ENCODE measurements around the gene CAPN10. TPM values are rescaled to one million over a fixed set of nuclear protein-coding genes. Genes with fewer than 3 reads are reported as not detected.

The CAPN10 gene
- total RNA-seq, 1 experiment from 2014 or later, result 47.4 TPM

- peaks cover 2% of the 10 kb centered on the region; the same call in 1 of the 2 replicates for H3K4me1 ChIP-seq (ENCODE audit: insufficient read depth, low read length)
- no peak overlapping the region for H3K4me2 ChIP-seq (ENCODE audit: insufficient read depth, insufficient read length, low read length)
- H3K18ac ChIP-seq (ENCODE audit: insufficient read length, low read depth, low read length), result no peak overlapping the region
- no peak overlapping the region for H3K27ac ChIP-seq (ENCODE audit: insufficient read length, low read depth, low read length)
- H2AFZ ChIP-seq (ENCODE audit: low read length), result no peak overlapping the region
- no peak overlapping the region for H2BK12ac ChIP-seq (ENCODE audit: insufficient read length, low read depth, low read length)
- no peaks in the 10 kb centered on the region for H4K20me1 ChIP-seq (ENCODE audit: control insufficient read depth, insufficient read depth, insufficient read length)
- no peak overlapping the region for H3K9ac ChIP-seq (ENCODE audit: extremely low read depth, insufficient read length, low read length)
- Mint-ChIP-seq H3K27ac (no peak overlapping the region), H3K9me3 (no peaks in the 10 kb centered on the region), H3K4me1 (peaks cover 32 to 34% of the 10 kb centered on the region in 2 experiments), H3K36me3 (ENCODE audit: insufficient read depth in 1 of 3, low read depth in 3 of 3) (peaks cover 0 to 13% (median 2%) of the 10 kb centered on the region in 3 experiments; a peak in 3 of 7 replicates), H3K4me3 (no peak overlapping the region; a peak in 1 of 5 replicates), H3K27me3 (ENCODE audit: low read depth) (peaks cover 27% of the 10 kb centered on the region)
- no peak overlapping the region for H3K4ac ChIP-seq (ENCODE audit: low read depth, low read length)
- WGBS (ENCODE audit: extremely low coverage, insufficient read length, low lambda C conversion rate), result no CpG with 5 or more reads among the region's 10 CpGs
- no peaks in the 10 kb centered on the region for H3K79me1 ChIP-seq (ENCODE audit: insufficient read depth, low read depth, low read length, poor library complexity, severe bottlenecking)
- TF ChIP-seq CTCF (conservative IDR thresholded peaks at IDR 0.05), result peak; percentile 28; the same call in 2 of the 3 replicates
- no peak overlapping the region for H2BK120ac ChIP-seq (ENCODE audit: low read depth, low read length, poor library complexity, severe bottlenecking)
- H4K91ac ChIP-seq (ENCODE audit: insufficient read length, low read depth, low read length), result no peak overlapping the region
- peak; percentile 16 for DNase-seq
- H2BK5ac ChIP-seq (ENCODE audit: insufficient read length, low read length), result no peak overlapping the region
- no peak overlapping the region for H3T11ph ChIP-seq (ENCODE audit: low read length)
- no peak overlapping the region for H4K5ac ChIP-seq (ENCODE audit: insufficient read length, low read depth, low read length)
- no peak overlapping the region for H3K56ac ChIP-seq (ENCODE audit: insufficient read length, low read depth, low read length)
- peaks cover 14% of the 10 kb centered on the region for H3K23me2 ChIP-seq (ENCODE audit: insufficient read length, low read depth, low read length, poor library complexity, severe bottlenecking)
- no peak overlapping the region for H2BK20ac ChIP-seq (ENCODE audit: low read depth, low read length, poor library complexity, severe bottlenecking)
- H3K14ac ChIP-seq (ENCODE audit: insufficient read depth, low read length), result no peak overlapping the region
- H3K27me3 ChIP-seq (ENCODE audit: insufficient read depth, low read length), result peaks cover 20% of the 10 kb centered on the region
- H3K23ac ChIP-seq (ENCODE audit: insufficient read length, low read depth, low read length), result no peak overlapping the region
- H3K9me3 ChIP-seq (ENCODE audit: control insufficient read depth, low read depth, low read length), result no peaks in the 10 kb centered on the region
- H3K79me2 ChIP-seq (ENCODE audit: insufficient read depth, low read length), result no peaks in the 10 kb centered on the region; the same call in 1 of the 2 replicates
- no peak overlapping the region for H4K8ac ChIP-seq (replicated peaks; ENCODE audit: insufficient read length, low read depth, low read length)
- no peak overlapping the region for H2BK15ac ChIP-seq (ENCODE audit: low read depth, low read length)
- no peak overlapping the region for H2AK5ac ChIP-seq (ENCODE audit: insufficient read length, low read length)
Measured at GRCh38 chr2:240564561-240565332, 21.8 kb upstream of the CAPN10 start.
